NB4 (cell line): ENCODE measurements around the gene HOXB7.

Experiments used
- DNase-seq: peaks from one replicate; pipeline ENCODE4 v3.0.0; 2010; ENCODE audit warnings: low read depth
- H3K4me3 ChIP-seq: one replicate; pipeline ENCODE4 v1.5.1; 2011; ENCODE audit warnings: mild to moderate bottlenecking, low read depth, low read length, moderate library complexity
- CTCF ChIP-seq: IDR thresholded peaks from one replicate; pipeline ENCODE4 v1.5.1; 2012; ENCODE audit warnings: low read depth, low read length
- MAX ChIP-seq: IDR thresholded peaks from 2 replicates; pipeline ENCODE4 v1.6.1; 2011; ENCODE audit warnings: low read depth, low read length
- MYC ChIP-seq: IDR thresholded peaks from 2 replicates; pipeline ENCODE4 v1.6.1; 2011; ENCODE audit warnings: low read depth, low read length
- POLR2A ChIP-seq: IDR thresholded peaks from 2 replicates; pipeline ENCODE4 v1.6.1; 2011; ENCODE audit warnings: mild to moderate bottlenecking; ENCODE audit not compliant: insufficient read length; ENCODE audit errors: extremely low read depth

HOXB7 gene

DNA sequence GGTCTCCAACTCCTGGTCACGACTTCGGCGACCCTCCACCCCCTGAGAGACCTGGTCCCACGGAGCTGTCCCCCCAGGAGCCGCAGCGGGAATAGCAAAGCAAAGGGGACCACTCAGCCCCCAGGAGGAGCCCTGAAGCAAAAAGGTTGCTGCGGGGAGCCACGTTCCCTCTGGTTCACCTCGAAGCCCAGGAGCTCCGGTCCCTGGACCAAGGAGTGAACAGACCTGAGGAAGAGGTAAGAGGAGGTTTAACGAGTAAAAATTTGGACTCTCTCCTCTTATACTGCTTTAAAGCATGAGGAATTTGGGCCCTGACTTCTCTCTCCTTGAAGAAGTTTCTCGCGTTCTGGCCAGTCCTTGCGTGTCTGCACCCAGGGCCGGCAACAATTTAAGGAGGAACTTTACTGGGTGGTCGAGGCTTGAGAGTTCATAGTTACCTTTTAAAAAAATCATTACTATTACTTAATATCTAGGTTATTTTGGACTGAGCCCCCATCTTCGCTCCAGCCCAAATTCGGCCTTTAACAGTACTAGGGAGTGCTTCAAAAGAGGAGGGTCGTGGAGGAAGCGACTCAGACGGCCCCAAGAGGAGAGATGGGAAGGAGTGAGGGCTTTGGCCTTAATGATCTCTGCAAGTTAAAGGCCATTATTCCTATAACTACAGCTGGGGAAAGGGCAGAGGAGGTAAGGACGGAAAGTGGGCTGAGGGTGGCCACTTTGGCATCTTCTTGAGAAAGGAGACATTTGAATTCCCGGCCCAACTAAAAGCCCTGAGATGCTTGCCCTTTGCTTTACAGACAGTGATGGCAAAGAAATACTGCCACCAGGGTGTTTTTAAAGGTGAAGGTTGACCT, 32.3 kb upstream of the HOXB7 start:
- no peak for DNase-seq
- no peak for TF ChIP-seq CTCF
- no peak for TF ChIP-seq MYC
- TF ChIP-seq MAX = no peak
- no peak for TF ChIP-seq POLR2A
- no peak overlapping the region for H3K4me3 ChIP-seq

GRCh38 chr17:48642059-48642842, 31.4 kb upstream of the HOXB7 start:
- DNase-seq = no peak
- no peak for TF ChIP-seq MYC
- TF ChIP-seq CTCF = no peak
- TF ChIP-seq POLR2A = no peak
- no peak for TF ChIP-seq MAX
- no peak overlapping the region for H3K4me3 ChIP-seq

GRCh38 chr17:48641541-48642058, 30.8 kb upstream of the HOXB7 start:
- TF ChIP-seq POLR2A (no peak), MAX (no peak), MYC (no peak), CTCF (no peak)
- no peak for DNase-seq
- H3K4me3 ChIP-seq = no peak overlapping the region

GRCh38 chr17:48640858-48641180, 30.0 kb upstream of the HOXB7 start:
- H3K4me3 ChIP-seq = no peak overlapping the region
- TF ChIP-seq MAX (no peak), CTCF (no peak), MYC (no peak), POLR2A (no peak)
- no peak for DNase-seq

GRCh38 chr17:48639982-48640857, 29.4 kb upstream of the HOXB7 start:
- no peak for DNase-seq
- H3K4me3 ChIP-seq = no peak overlapping the region
- no peak for TF ChIP-seq CTCF
- TF ChIP-seq POLR2A = no peak
- no peak for TF ChIP-seq MYC
- no peak for TF ChIP-seq MAX
